Spleen (tissue), 11 donors: ENCODE measurements around the gene STARD6. TPM values are rescaled to one million over a fixed set of nuclear protein-coding genes. Genes with fewer than 3 reads are reported as not detected.

Experiments used
- DNase-seq: peaks from one replicate; pipeline ENCODE4 v3.0.0-alpha.2; 2020
- H3K27ac ChIP-seq, 8 donors: fragments of 200-600 bp; sonication (generic) in 7 of 8; 1 replicate in 4 of 8; 2 replicates in 4 of 8; pipeline versions ENCODE4 v1.5.0 to v1.8.0; 2016 to 2021; ENCODE audit warnings: inconsistent platforms in 4 of 8, mild to moderate bottlenecking in 4 of 8, moderate library complexity in 1 of 8
- H3K27me3 ChIP-seq, 7 donors: fragments of 200-600 bp; sonication (generic) in 6 of 7; replicated peaks in 1 of 7; 1 replicate in 4 of 7; 2 replicates in 3 of 7; pipeline versions ENCODE4 v1.5.0 to v1.8.0; 2016 to 2021; ENCODE audit warnings: inconsistent platforms in 3 of 7, mild to moderate bottlenecking in 1 of 7
- H3K36me3 ChIP-seq, 6 donors: fragments of 200-600 bp; sonication (generic) in 5 of 6; 1 replicate in 4 of 6; 2 replicates in 2 of 6; pipeline versions ENCODE4 v1.5.0 to v1.8.0; 2016 to 2021; ENCODE audit warnings: inconsistent platforms in 2 of 6
- H3K4me1 ChIP-seq, 6 donors: fragments of 200-600 bp; sonication (generic) in 5 of 6; 1 replicate in 3 of 6; 2 replicates in 3 of 6; pipeline versions ENCODE4 v1.5.0 to v1.8.0; 2016 to 2021; ENCODE audit warnings: inconsistent platforms in 3 of 6
- H3K4me3 ChIP-seq, 8 donors: fragments of 200-600 bp; sonication (generic) in 7 of 8; 1 replicate in 4 of 8; 2 replicates in 4 of 8; pipeline versions ENCODE4 v1.5.0 to v1.8.0; 2016 to 2021; ENCODE audit warnings: inconsistent platforms in 4 of 8, mild to moderate bottlenecking in 4 of 8, moderate library complexity in 2 of 8
- H3K9me3 ChIP-seq, 8 donors: fragments of 200-600 bp; sonication (generic) in 7 of 8; 1 replicate in 4 of 8; 2 replicates in 4 of 8; pipeline versions ENCODE4 v1.5.0 to v1.8.0; 2016 to 2021; ENCODE audit warnings: inconsistent platforms in 4 of 8
- CTCF ChIP-seq, 11 experiments: fragments of 200-600 bp in 7 of 11; fragments of 450-650 bp in 4 of 11; sonication (generic) in 4 of 11; IDR thresholded peaks in 8 of 11; conservative IDR thresholded peaks in 3 of 11; 1 replicate in 7 of 11; 2 replicates in 4 of 11; pipeline versions ENCODE4 v1.4.0 to v1.8.0; 2016 to 2021; ENCODE audit warnings: antibody characterized with exemption in 11 of 11, inconsistent platforms in 4 of 11, mild to moderate bottlenecking in 1 of 11
- POLR2A ChIP-seq, 3 donors: fragments of 450-650 bp; IDR thresholded peaks; one replicate each; pipeline ENCODE4 v1.5.1; 2017; ENCODE audit warnings: antibody characterized with exemption in 3 of 3, mild to moderate bottlenecking in 1 of 3
- POLR2AphosphoS5 ChIP-seq, 3 donors: sonication (generic); formaldehyde crosslinking; IDR thresholded peaks; one replicate each; pipeline ENCODE4 v1.5.1; 2017; ENCODE audit warnings: antibody characterized with exemption in 3 of 3
- WGBS, 5 donors: extraction: QIAGEN DNeasy Blood & Tissue Kit in 3 of 5; methylation state at CpG; one replicate each; pipeline versions ENCODE4 v1.1.5 to v1.1.7; 2013 to 2018; 5-methylcytosine and 5-hydroxymethylcytosine counted together
- intact Hi-C: fragments of 100-400 bp; cut with DNase I; formaldehyde crosslinking; loops from one replicate; pipeline ENCODE4 v1.15.0; 2023; ENCODE audit warnings: low total_unique reads
- polyA plus RNA-seq, 3 donors: library from polyadenylated mRNA; stranded (reverse); fragments of 200-250 nt; gene quantifications; one replicate each; pipeline ENCODE4 v1.2.1, GENCODE V29; 2013
- small RNA-seq, 4 donors: library from RNA; depleted of rRNA; stranded (forward); fragments of <200 nt; gene quantifications; one replicate each; pipeline ENCODE3, GENCODE V24; 2016
- total RNA-seq, 7 donors: library from RNA; depleted of rRNA in 3 of 7; stranded (reverse); fragments of >200 nt in 3 of 7; fragmentation: NEBNext Ultra II Directional in 4 of 7; extraction: Animal tissue kit (Norgen Biotek cat#: 25700) in 4 of 7; gene quantifications; one replicate each; pipeline versions ENCODE4 v1.1.0 to v1.2.1, GENCODE V29; 2016 to 2021
- donor health status: healthy with polysubstance abuse.
- donor health status: DM: no; HTN: no; CAD: no; lungs with moderate emphysema.
- donor health status: DM: no; HTN: no; CAD: no.
- donor health status: Bipolar disorder and iron deficiency.
- donor health status: healthy.
- donor health status: DM: no; HTN: no; CAD: no.
- donor health status: DM: yes; HTN: yes; CAD: no.

STARD6 gene
- total and polyA plus RNA-seq, 10 donors, result not detected

DNA sequence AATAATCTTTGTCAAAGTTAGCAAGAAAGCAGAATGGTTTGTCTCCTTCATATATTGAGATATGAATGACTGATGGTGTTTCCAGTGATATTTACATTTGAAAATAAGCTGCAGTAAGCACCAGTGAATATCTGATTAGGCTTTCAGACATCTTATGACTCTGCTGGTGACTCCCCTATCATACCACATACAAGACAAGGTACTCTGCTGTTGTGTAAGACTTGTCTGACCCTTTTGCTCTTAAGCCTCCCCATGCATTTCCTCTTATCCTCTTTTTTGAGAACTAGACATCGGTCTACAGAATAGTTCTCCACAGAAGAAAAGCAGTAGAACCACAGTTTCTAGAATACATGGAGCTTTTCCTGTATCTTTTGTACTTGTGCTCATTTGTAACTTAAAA, 79.0 kb downstream of the STARD6 start:
- no peaks in the 10 kb centered on the region for H3K9me3 ChIP-seq
- TF ChIP-seq POLR2A (IDR thresholded peaks at IDR 0.05) (no peak), CTCF (IDR thresholded peaks at IDR 0.05 in 8 of 11, conservative IDR thresholded peaks at IDR 0.05 in 3 of 11) (no peak), POLR2AphosphoS5 (IDR thresholded peaks at IDR 0.05) (no peak)
- no peak for DNase-seq
- H3K36me3 ChIP-seq, result peaks cover 4 to 85% (median 23%) of the 10 kb centered on the region in 6 donors
- H3K4me3 ChIP-seq, result no peak overlapping the region
- no peak overlapping the region for H3K27ac ChIP-seq
- intact Hi-C loops, result no loop called here
- no peaks in the 10 kb centered on the region for H3K27me3 ChIP-seq
- 39 to 87% (median 66%) methylated on average over 1 of the region's 1 CpG for WGBS, 5 donors
- peaks cover 0 to 27% (median 0%) of the 10 kb centered on the region in 6 donors for H3K4me1 ChIP-seq

- DNase-seq, result no peak
- H3K4me3 ChIP-seq, result no peak overlapping the region
- no peaks in the 10 kb centered on the region for H3K27me3 ChIP-seq
- H3K27ac ChIP-seq, result no peak overlapping the region
- TF ChIP-seq POLR2A (IDR thresholded peaks at IDR 0.05), result no peak
- no peak for TF ChIP-seq CTCF (IDR thresholded peaks at IDR 0.05 in 8 of 11, conservative IDR thresholded peaks at IDR 0.05 in 3 of 11)
- no peak for TF ChIP-seq POLR2AphosphoS5 (IDR thresholded peaks at IDR 0.05)
- H3K4me1 ChIP-seq, result peaks cover 0 to 29% (median 0%) of the 10 kb centered on the region in 6 donors
- 79 to 91% (median 83%) methylated on average over 3 of the region's 3 CpGs for WGBS, 5 donors
- H3K9me3 ChIP-seq, result no peaks in the 10 kb centered on the region
- intact Hi-C loops, result no loop called here
- peaks cover 4 to 78% (median 20%) of the 10 kb centered on the region in 6 donors for H3K36me3 ChIP-seq
These were observed 79.8 kb downstream of the STARD6 start for GRCh38 chr18:54277899-54278298.

Small RNAs within 50 kb of the gene (small RNA-seq; reads per million reads assigned to genes)
- gene SNRPGP2, result 0 to 0.06 (median 0) reads per million in 4 donors

Other genes with a start within 250 kb of the STARD6 start
- 100 to 1,000 TPM in 4 of 7 donors, 10 to 100 TPM in 3; 40.7 to 119 (median 109) TPM for gene MBD2, start 133.2 kb downstream of the STARD6 start, total RNA-seq
- gene MBD2, start 133.2 kb downstream of the STARD6 start, polyA plus RNA-seq, result 10 to 100 TPM; 42.4 to 53.0 (median 45.7) TPM
- 10 to 100 TPM; 23.5 to 44.5 (median 37.5) TPM for gene POLI, start 88.3 kb downstream of the STARD6 start, total RNA-seq
- gene POLI, start 88.3 kb downstream of the STARD6 start, polyA plus RNA-seq, result 10 to 100 TPM; 12.2 to 16.6 (median 15.3) TPM
- 1 to 10 TPM; 2.9 to 4.3 (median 3.6) TPM for gene C18orf54, start within 50 bp of the STARD6 start, total RNA-seq
- 1 to 10 TPM in 1 of 3 donors, under 1 TPM in 2; 0.67 to 1.1 (median 0.97) TPM for gene C18orf54, start within 50 bp of the STARD6 start, polyA plus RNA-seq
- gene DYNAP, start 233.4 kb upstream of the STARD6 start, total RNA-seq, result 1 to 10 TPM in 5 of 7 donors, under 1 TPM in 2; 0.63 to 2.6 (median 2.0) TPM
- gene DYNAP, start 233.4 kb upstream of the STARD6 start, polyA plus RNA-seq, result under 1 TPM; 0.18 to 0.35 (median 0.22) TPM